Astrocyte (in vitro differentiated cells and primary cell): ENCODE results near the gene INAVA. TPM values are rescaled to one million over a fixed set of nuclear protein-coding genes. Genes with fewer than 3 reads are reported as not detected.

Source experiments
- DNase-seq: peaks from one replicate; pipeline ENCODE4 v3.0.0-alpha.2; 2010; ENCODE audit warnings: low read depth
- FAIRE-seq: peaks from 2 replicates; lab custom pipeline; 2011; peaks lifted over from hg19 to GRCh38; lab: Jason Lieb, UNC
- H2AFZ ChIP-seq: 2 replicates; pipeline ENCODE4 v1.6.0; 2012; ENCODE audit warnings: low read depth, low read length, inconsistent platforms
- H3K27ac ChIP-seq: 2 replicates; pipeline ENCODE4 v1.5.1; 2011; ENCODE audit warnings: low read depth, low read length, inconsistent platforms
- H3K27me3 ChIP-seq: 2 replicates; pipeline ENCODE4 v1.6.0; 2011; ENCODE audit warnings: low read length, inconsistent platforms; ENCODE audit not compliant: insufficient read depth
- H3K36me3 ChIP-seq: 2 replicates; pipeline ENCODE4 v1.5.1; 2011; ENCODE audit warnings: low read length, inconsistent platforms; ENCODE audit not compliant: insufficient read depth
- H3K4me1 ChIP-seq: 2 replicates; pipeline ENCODE4 v1.5.1; 2011; ENCODE audit warnings: low read length, inconsistent platforms; ENCODE audit not compliant: insufficient read depth
- H3K4me2 ChIP-seq: 2 replicates; pipeline ENCODE4 v1.6.0; 2012; ENCODE audit warnings: low read length, inconsistent platforms
- H3K4me3 ChIP-seq: 2 replicates; pipeline ENCODE4 v1.5.1; 2011; ENCODE audit warnings: low read depth, mild to moderate bottlenecking, low read length, inconsistent platforms; ENCODE audit not compliant: insufficient read depth
- H3K79me2 ChIP-seq: 2 replicates; pipeline ENCODE4 v1.6.0; 2012; ENCODE audit warnings: mild to moderate bottlenecking, low read length, inconsistent platforms; ENCODE audit not compliant: insufficient read depth
- H3K9ac ChIP-seq: 2 replicates; pipeline ENCODE4 v1.6.0; 2012; ENCODE audit warnings: mild to moderate bottlenecking, low read length, inconsistent platforms
- H3K9me3 ChIP-seq: 2 replicates; pipeline ENCODE4 v1.5.1; 2012; ENCODE audit warnings: low read depth, mild to moderate bottlenecking, low read length, inconsistent platforms; ENCODE audit not compliant: insufficient read depth
- H4K20me1 ChIP-seq: 2 replicates; pipeline ENCODE4 v1.6.0; 2012; ENCODE audit warnings: low read length, inconsistent platforms; ENCODE audit not compliant: insufficient read depth
- H3K27ac Mint-ChIP-seq: one replicate; pipeline ENCODE4 v1.8.0; 2021; ENCODE audit warnings: mild to moderate bottlenecking, mixed read lengths; ENCODE audit not compliant: unreplicated experiment
- H3K27me3 Mint-ChIP-seq: one replicate; pipeline ENCODE4 v1.8.0; 2021; ENCODE audit warnings: low read depth, mixed read lengths; ENCODE audit not compliant: unreplicated experiment
- H3K36me3 Mint-ChIP-seq: one replicate; pipeline ENCODE4 v1.8.0; 2021; ENCODE audit warnings: low read depth, mixed read lengths; ENCODE audit not compliant: unreplicated experiment
- H3K4me1 Mint-ChIP-seq: one replicate; pipeline ENCODE4 v1.8.0; 2021; ENCODE audit warnings: low read depth, mixed read lengths; ENCODE audit not compliant: unreplicated experiment
- H3K4me3 Mint-ChIP-seq: one replicate; pipeline ENCODE4 v1.8.0; 2021; ENCODE audit warnings: mild to moderate bottlenecking, moderate library complexity, mixed read lengths; ENCODE audit not compliant: unreplicated experiment
- H3K9me3 Mint-ChIP-seq: one replicate; pipeline ENCODE4 v1.8.0; 2021; ENCODE audit warnings: mild to moderate bottlenecking, mixed read lengths; ENCODE audit not compliant: unreplicated experiment
- CTCF ChIP-seq: IDR thresholded peaks from 2 replicates; pipeline ENCODE4 v1.5.1; 2011; ENCODE audit warnings: low read depth, mild to moderate bottlenecking, inconsistent platforms, low read length, moderate library complexity; ENCODE audit not compliant: insufficient read depth
- EZH2 ChIP-seq: IDR thresholded peaks from 2 replicates; pipeline ENCODE4 v1.6.1; 2012; ENCODE audit warnings: mild to moderate bottlenecking, low read length, inconsistent platforms; ENCODE audit not compliant: insufficient read depth
- total RNA-seq: library from RNA; stranded (reverse); gene quantifications from 2 replicates; pipeline ENCODE4 v1.2.1, GENCODE V29; 2021

INAVA gene
- total RNA-seq, 1 donor from 2014 or later: 10.3 TPM

- peaks cover 12% of the 10 kb centered on the region for H3K9me3 Mint-ChIP-seq
- H4K20me1 ChIP-seq: no peaks in the 10 kb centered on the region
- TF ChIP-seq CTCF (no peak), EZH2 (no peak)
- no peak overlapping the region for H2AFZ ChIP-seq
- no peaks in the 10 kb centered on the region for H3K27me3 ChIP-seq
- no peak for DNase-seq
- peaks cover 14% of the 10 kb centered on the region for H3K9me3 ChIP-seq
- no peak overlapping the region for H3K27ac Mint-ChIP-seq
- FAIRE-seq: no peak
- H3K36me3 Mint-ChIP-seq: peaks cover 5% of the 10 kb centered on the region
- H3K4me2 ChIP-seq: no peak overlapping the region
- H3K4me1 Mint-ChIP-seq: no peaks in the 10 kb centered on the region
- no peak overlapping the region for H3K27ac ChIP-seq
- H3K36me3 ChIP-seq: no peaks in the 10 kb centered on the region
- peaks cover 3% of the 10 kb centered on the region for H3K27me3 Mint-ChIP-seq
- no peak overlapping the region for H3K9ac ChIP-seq
- H3K4me3 ChIP-seq: no peak overlapping the region
- H3K79me2 ChIP-seq: no peaks in the 10 kb centered on the region
- H3K4me3 Mint-ChIP-seq: no peak overlapping the region
- H3K4me1 ChIP-seq: no peaks in the 10 kb centered on the region
These were observed 56.3 kb downstream of the INAVA start for GRCh38 chr1:200951016-200951415.

GRCh38 chr1:200954434-200954833, 59.7 kb downstream of the INAVA start:
- Histone ChIP-seq H4K20me1 (no peaks in the 10 kb centered on the region), H3K4me2 (no peak overlapping the region), H3K36me3 (no peaks in the 10 kb centered on the region), H3K4me3 (no peak overlapping the region), H3K27ac (no peak overlapping the region), H3K27me3 (no peaks in the 10 kb centered on the region), H3K9me3 (no peaks in the 10 kb centered on the region), H3K79me2 (no peaks in the 10 kb centered on the region), H3K4me1 (no peaks in the 10 kb centered on the region), H3K9ac (no peak overlapping the region), H2AFZ (no peak overlapping the region)
- Mint-ChIP-seq H3K27ac (no peak overlapping the region), H3K36me3 (no peaks in the 10 kb centered on the region), H3K4me1 (no peaks in the 10 kb centered on the region), H3K9me3 (no peaks in the 10 kb centered on the region), H3K27me3 (peaks cover 11% of the 10 kb centered on the region), H3K4me3 (no peak overlapping the region)
- DNase-seq: no peak
- no peak for FAIRE-seq
- no peak for TF ChIP-seq CTCF
- no peak for TF ChIP-seq EZH2

DNA sequence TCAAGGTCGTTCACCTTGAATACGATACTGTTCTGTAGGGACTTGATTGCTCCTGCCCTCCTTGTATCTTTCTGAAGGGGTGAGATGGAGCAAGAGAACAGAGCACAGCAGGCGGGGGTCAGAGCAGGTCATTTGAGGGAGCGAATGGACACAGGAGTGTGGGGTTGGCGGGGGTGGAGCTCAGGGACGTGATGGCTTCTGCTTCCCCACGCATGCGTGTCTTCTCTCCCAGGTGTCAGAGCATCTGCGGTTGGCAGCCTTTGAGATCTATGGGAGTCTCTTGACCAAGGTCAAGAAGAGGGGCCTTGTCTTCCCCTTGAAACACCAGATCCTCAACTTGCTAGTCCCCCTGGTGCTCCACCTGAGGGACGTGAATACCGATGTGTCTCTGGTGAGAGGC, 63.9 kb downstream of the INAVA start:
- DNase-seq: no peak
- no peak overlapping the region for H2AFZ ChIP-seq
- no peaks in the 10 kb centered on the region for H4K20me1 ChIP-seq
- no peaks in the 10 kb centered on the region for H3K4me1 ChIP-seq
- TF ChIP-seq EZH2 (no peak), CTCF (no peak)
- H3K9me3 Mint-ChIP-seq: no peaks in the 10 kb centered on the region
- no peak overlapping the region for H3K4me3 Mint-ChIP-seq
- H3K4me3 ChIP-seq: no peak overlapping the region
- peaks cover 2% of the 10 kb centered on the region for H3K27me3 ChIP-seq
- no peak overlapping the region for H3K9ac ChIP-seq
- H3K27me3 Mint-ChIP-seq: peaks cover 16% of the 10 kb centered on the region
- H3K79me2 ChIP-seq: no peaks in the 10 kb centered on the region
- no peaks in the 10 kb centered on the region for H3K36me3 ChIP-seq
- FAIRE-seq: no peak
- no peak overlapping the region for H3K27ac Mint-ChIP-seq
- no peak overlapping the region for H3K4me2 ChIP-seq
- no peaks in the 10 kb centered on the region for H3K9me3 ChIP-seq
- no peak overlapping the region for H3K27ac ChIP-seq
- peaks cover 10% of the 10 kb centered on the region for H3K4me1 Mint-ChIP-seq
- no peaks in the 10 kb centered on the region for H3K36me3 Mint-ChIP-seq
